G401.6 (cell line): ENCODE data around the gene IDS.
"Not testable (repeated sequence)": the region's sequence is repeated elsewhere in the genome, so short reads cannot be mapped to it uniquely, and the experiment has no call there.

Source experiments
- FAIRE-seq: peaks from 2 replicates; lab custom pipeline; 2012; peaks lifted over from hg19 to GRCh38; lab: Jason Lieb, UNC

IDS gene

GRCh38 chrX:149527705-149528104 is 22.6 kb upstream of the IDS start:
- peak; percentile 3 for FAIRE-seq

GRCh38 chrX:149526318-149527033 is 21.4 kb upstream of the IDS start:
- not testable (repeated sequence) for FAIRE-seq

- not testable (repeated sequence) for FAIRE-seq
Observed at GRCh38 chrX:149525903-149526302, 20.8 kb upstream of the IDS start.

DNA sequence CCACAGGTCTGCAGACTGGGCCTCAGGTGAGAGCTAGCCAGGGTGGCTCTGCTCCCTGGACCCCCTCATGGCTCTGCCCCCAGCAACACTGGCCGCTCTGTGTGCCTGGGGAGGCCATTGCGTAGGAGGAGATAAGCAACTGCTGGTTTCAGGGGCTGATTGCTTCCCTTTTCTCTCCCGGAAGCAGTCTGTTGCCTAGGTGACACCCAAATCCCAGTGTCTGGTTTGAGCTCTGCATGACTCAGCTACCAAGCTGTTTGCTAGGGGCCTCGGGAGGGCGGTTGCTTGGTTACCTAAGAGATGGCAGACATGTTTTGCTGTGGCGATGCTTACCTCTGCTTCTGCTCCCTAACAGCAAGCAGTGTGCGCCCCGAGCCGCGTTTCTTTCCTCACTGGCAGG is 20.3 kb upstream of the IDS start:
- not testable (repeated sequence) for FAIRE-seq

DNA sequence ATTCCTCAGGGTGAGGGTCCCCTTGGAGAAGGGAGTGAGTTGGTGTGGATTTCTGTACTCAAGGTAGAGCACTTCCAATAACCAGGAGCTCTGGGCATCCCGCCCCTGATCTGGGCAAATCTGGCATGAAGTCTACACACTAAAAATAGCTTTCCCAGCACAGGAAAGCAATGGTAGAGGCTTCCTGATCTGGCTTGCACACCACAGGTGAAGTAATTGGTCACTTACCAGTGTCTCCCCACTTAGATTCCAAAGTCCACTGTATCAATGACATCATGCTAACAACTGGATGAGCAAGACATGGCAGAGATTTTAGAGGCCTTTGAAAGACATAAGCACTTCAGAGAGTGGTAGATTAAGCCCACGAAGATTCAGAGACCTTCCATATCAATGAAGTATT is 17.8 kb upstream of the IDS start:
- no peak for FAIRE-seq

- no peak for FAIRE-seq
Observed at GRCh38 chrX:149521438-149521837, 16.3 kb upstream of the IDS start.

DNA sequence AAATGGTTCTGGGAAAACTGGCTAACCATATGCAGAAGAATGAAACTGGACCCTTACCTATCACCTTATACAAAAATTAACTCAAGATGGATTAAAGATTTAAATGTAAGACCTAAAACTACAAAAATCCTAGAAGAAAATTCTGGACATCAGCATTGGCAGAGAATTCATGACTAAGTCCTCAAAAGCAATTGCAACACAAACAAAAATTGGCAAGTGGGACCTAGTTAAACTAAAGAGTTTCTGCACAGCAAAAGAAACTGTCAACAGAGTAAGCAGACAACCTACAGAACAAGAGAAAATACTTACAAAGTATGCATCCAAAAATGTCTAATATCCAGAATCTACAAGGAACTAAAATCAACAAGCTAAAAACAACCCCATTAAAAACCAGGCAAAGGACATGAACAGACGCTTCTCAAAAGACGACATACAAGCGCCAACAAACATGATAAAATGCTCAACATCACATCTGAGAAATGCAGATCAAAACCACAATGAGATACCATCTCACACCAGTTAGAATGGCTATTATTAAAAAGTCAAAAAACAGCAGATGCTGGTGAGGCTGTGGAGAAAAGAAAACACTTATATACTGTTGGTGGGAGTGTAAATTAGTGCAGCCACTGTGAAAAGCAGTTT is 15.7 kb upstream of the IDS start:
- not testable (repeated sequence) for FAIRE-seq

- no peak for FAIRE-seq
Observed at GRCh38 chrX:149518236-149518635, 13.1 kb upstream of the IDS start.

- no peak for FAIRE-seq
Observed at GRCh38 chrX:149517308-149517707, 12.2 kb upstream of the IDS start.

- FAIRE-seq: no peak
Observed at GRCh38 chrX:149516604-149517003, 11.5 kb upstream of the IDS start.

- FAIRE-seq: no peak
Observed at GRCh38 chrX:149515954-149516602, 11.0 kb upstream of the IDS start.

GRCh38 chrX:149513825-149514428 is 8.8 kb upstream of the IDS start:
- no peak for FAIRE-seq

GRCh38 chrX:149512225-149512885 is 7.2 kb upstream of the IDS start:
- FAIRE-seq: no peak

DNA sequence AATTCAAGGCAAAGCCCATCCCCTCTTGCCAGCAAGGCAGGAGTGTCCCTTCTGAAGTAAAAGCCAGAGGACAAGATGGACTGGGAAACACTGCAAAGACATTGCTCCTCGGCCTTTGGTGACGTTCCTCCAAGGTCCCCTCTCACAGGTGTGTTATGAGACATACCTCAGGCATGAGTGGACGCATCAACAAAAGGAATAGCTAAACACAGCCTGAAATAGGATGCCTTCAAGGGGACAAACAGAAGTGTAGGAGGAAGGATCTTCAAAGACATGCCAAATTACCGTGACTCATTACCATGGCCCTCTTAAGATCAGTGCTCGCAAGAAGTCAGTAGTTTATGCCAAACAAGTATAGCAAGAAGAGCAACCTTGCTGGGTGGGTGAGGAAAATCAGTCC is 6.0 kb upstream of the IDS start:
- no peak for FAIRE-seq

- FAIRE-seq: no peak
Observed at GRCh38 chrX:149510386-149510785, 5.3 kb upstream of the IDS start.

DNA sequence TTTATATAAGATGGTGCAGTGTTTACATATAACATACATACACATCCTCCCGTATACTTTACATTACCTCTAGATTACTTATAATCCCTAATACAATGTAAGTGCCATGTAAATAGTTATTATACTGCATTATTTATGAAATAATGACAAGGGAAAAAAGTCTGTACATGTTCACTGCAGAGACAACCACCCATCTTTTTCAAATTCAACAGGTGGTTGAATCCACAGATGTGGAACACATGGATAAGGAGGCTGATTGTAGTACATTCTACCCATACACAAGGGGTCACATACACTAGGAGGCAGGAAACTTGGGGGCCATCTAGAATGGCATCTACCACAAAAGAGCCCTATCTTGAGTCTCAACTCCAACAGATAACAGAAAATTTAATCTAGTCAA is 3.4 kb upstream of the IDS start:
- no peak for FAIRE-seq

- no peak for FAIRE-seq
Observed at GRCh38 chrX:149506349-149506748, 1.2 kb upstream of the IDS start.

DNA sequence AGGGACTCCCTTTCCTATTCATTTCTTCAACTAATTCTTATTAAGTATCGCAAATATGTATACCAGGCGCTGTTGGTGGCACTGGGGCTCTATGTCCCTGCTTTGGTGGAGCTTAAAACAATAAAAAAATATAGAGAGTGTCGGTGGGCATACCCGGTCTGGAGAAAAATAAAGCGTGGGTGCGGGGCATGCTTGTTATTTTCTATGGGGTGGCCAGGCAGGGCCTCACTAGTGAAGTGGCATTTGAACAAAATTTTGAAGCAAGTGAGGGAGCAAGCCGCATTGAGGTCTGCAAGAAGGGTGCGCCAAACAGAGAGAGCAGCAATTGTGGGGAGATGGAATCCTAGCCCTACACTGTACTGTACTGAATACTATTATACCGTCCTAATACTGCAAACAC is 565 bp upstream of the IDS start:
- FAIRE-seq: no peak

GRCh38 chrX:149504226-149504914 is 736 bp downstream of the IDS start:
- FAIRE-seq: no peak

DNA sequence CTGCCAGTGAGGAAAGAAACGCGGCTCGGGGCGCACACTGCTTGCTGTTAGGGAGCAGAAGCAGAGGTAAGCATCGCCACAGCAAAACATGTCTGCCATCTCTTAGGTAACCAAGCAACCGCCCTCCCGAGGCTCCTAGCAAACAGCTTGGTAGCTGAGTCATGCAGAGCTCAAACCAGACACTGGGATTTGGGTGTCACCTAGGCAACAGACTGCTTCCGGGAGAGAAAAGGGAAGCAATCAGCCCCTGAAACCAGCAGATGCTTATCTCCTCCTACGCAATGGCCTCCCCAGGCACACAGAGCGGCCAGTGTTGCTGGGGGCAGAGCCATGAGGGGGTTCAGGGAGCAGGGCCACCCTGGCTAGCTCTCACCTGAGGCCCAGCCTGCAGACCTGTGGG is 1.7 kb downstream of the IDS start:
- not testable (repeated sequence) for FAIRE-seq

DNA sequence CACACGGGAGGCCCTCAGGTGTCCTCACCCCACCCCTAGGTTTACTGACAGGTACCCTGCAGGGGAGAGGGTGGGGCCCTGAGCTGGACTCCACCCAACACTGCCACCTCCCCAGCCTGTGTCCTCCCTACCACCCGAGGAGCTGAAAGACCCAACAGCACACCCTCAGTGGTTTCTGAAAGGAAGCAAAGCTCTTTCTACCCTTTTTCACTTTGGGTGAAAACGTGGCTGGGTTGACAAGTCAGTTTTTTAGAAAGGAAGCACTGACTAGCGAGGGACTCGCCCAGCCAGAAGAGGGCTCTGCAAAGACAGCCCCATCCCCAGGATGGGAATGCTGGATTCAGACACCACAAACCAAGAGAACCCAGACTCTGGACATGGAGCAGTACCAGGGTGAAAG is 2.2 kb downstream of the IDS start:
- not testable (repeated sequence) for FAIRE-seq

- no peak for FAIRE-seq
Observed at GRCh38 chrX:149499766-149500165, 5.3 kb downstream of the IDS start.
